Trophoblast cell (in vitro differentiated cells and primary cell): ENCODE data around the gene MSRB1.
A peak's percentile ranks its signal among the peaks of the same experiment; 100 is the strongest.

Experiments
- DNase-seq, 2 donors: peaks; one replicate each; pipeline ENCODE4 v3.0.0-alpha.2; 2016
- H2AFZ ChIP-seq: 2 replicates; pipeline ENCODE4 v1.6.1; 2013; ENCODE audit warnings: low read length, moderate library complexity, mild to moderate bottlenecking; ENCODE audit not compliant: insufficient read depth, poor library complexity
- H2AK5ac ChIP-seq: 2 replicates; pipeline ENCODE4 v1.6.1; 2013; ENCODE audit warnings: mild to moderate bottlenecking, low read length
- H2BK120ac ChIP-seq: 2 replicates; pipeline ENCODE4 v1.6.1; 2013; ENCODE audit warnings: low read length, mild to moderate bottlenecking, moderate library complexity; ENCODE audit not compliant: insufficient read depth, poor library complexity
- H2BK12ac ChIP-seq: 2 replicates; pipeline ENCODE4 v1.6.1; 2013; ENCODE audit warnings: mild to moderate bottlenecking, low read length, moderate library complexity
- H2BK5ac ChIP-seq: 2 replicates; pipeline ENCODE4 v1.6.1; 2013; ENCODE audit warnings: low read length, low read depth, moderate library complexity, mild to moderate bottlenecking; ENCODE audit not compliant: poor library complexity
- H3K14ac ChIP-seq: 2 replicates; pipeline ENCODE4 v1.6.1; 2013; ENCODE audit warnings: mild to moderate bottlenecking, low read length
- H3K18ac ChIP-seq: 2 replicates; pipeline ENCODE4 v1.6.1; 2013; ENCODE audit warnings: mild to moderate bottlenecking, low read length
- H3K23ac ChIP-seq: 2 replicates; pipeline ENCODE4 v1.6.1; 2013; ENCODE audit warnings: low read length
- H3K27ac ChIP-seq: 2 replicates; pipeline ENCODE4 v1.5.1; 2013; ENCODE audit warnings: low read depth, mild to moderate bottlenecking, inconsistent platforms, low read length, moderate library complexity
- H3K27me3 ChIP-seq: 2 replicates; pipeline ENCODE4 v1.6.1; 2013; ENCODE audit warnings: inconsistent platforms, mild to moderate bottlenecking, low read length, moderate library complexity; ENCODE audit not compliant: insufficient read depth
- H3K36me3 ChIP-seq, 2 experiments: 1 replicate in 1 of 2; 2 replicates in 1 of 2; pipeline ENCODE4 v1.6.1; 2013; ENCODE audit warnings: low read length in 2 of 2, mild to moderate bottlenecking in 2 of 2, moderate library complexity in 1 of 2; ENCODE audit not compliant: insufficient read depth in 2 of 2, control insufficient read depth in 1 of 2
- H3K4ac ChIP-seq: 2 replicates; pipeline ENCODE4 v1.6.1; 2013; ENCODE audit warnings: low read depth, mild to moderate bottlenecking, low read length, moderate library complexity
- H3K4me1 ChIP-seq, 2 experiments: 1 replicate in 1 of 2; 2 replicates in 1 of 2; pipeline ENCODE4 v1.6.1; 2013; ENCODE audit warnings: low read length in 2 of 2, mild to moderate bottlenecking in 2 of 2, moderate library complexity in 1 of 2; ENCODE audit not compliant: insufficient read depth in 2 of 2, control insufficient read depth in 1 of 2
- H3K4me2 ChIP-seq: 2 replicates; pipeline ENCODE4 v1.6.1; 2013; ENCODE audit warnings: inconsistent platforms, mild to moderate bottlenecking, low read length, moderate library complexity
- H3K4me3 ChIP-seq: 2 replicates; pipeline ENCODE4 v1.5.1; 2013; ENCODE audit warnings: mild to moderate bottlenecking, low read depth, low read length, inconsistent platforms
- H3K79me1 ChIP-seq: one replicate; pipeline ENCODE4 v1.6.1; 2013; ENCODE audit warnings: low read length
- H3K79me2 ChIP-seq: 2 replicates; pipeline ENCODE4 v1.6.1; 2013; ENCODE audit warnings: low read length, mild to moderate bottlenecking; ENCODE audit not compliant: control insufficient read depth, insufficient read depth, poor library complexity
- H3K9ac ChIP-seq: 2 replicates; pipeline ENCODE4 v1.6.1; 2013; ENCODE audit warnings: mild to moderate bottlenecking, low read length
- H3K9me3 ChIP-seq: 2 replicates; pipeline ENCODE4 v1.6.1; 2013; ENCODE audit warnings: low read depth, mild to moderate bottlenecking, control low read depth, inconsistent platforms, low read length; ENCODE audit not compliant: insufficient read depth
- H4K12ac ChIP-seq: 2 replicates; pipeline ENCODE4 v1.6.1; 2013; ENCODE audit warnings: low read depth, mild to moderate bottlenecking, low read length, moderate library complexity
- H4K8ac ChIP-seq: 2 replicates; pipeline ENCODE4 v1.6.1; 2013; ENCODE audit warnings: low read depth, mild to moderate bottlenecking, low read length, moderate library complexity
- H4K91ac ChIP-seq: one replicate; pipeline ENCODE4 v1.6.1; 2013; ENCODE audit warnings: low read depth, mild to moderate bottlenecking, low read length, moderate library complexity
- WGBS: extraction: QIAGEN DNeasy Blood & Tissue Kit; methylation state at CpG from one replicate; pipeline ENCODE4 v1.1.7; 2013; ENCODE audit warnings: missing lambda C conversion rate; ENCODE audit not compliant: insufficient read length, insufficient coverage; ENCODE audit errors: extremely low coverage; 5-methylcytosine and 5-hydroxymethylcytosine counted together

The MSRB1 gene

GRCh38 chr16:1966460-1966859, 23.5 kb upstream of the MSRB1 start, which contains the start of gene RNF151:
TSS of gene RNF151 (plus strand) at chr16:1966856. CDS start at chr16:1966882, 26 bp downstream.
- H3K36me3 ChIP-seq, result peaks cover 23 to 24% of the 10 kb centered on the region in 2 experiments
- no peaks in the 10 kb centered on the region for H3K27me3 ChIP-seq
- no peak within 1 kb of the TSS for H2AK5ac ChIP-seq
- no peak within 1 kb of the TSS for H2AFZ ChIP-seq
- H3K23ac ChIP-seq, result no peak within 1 kb of the TSS
- H3K27ac ChIP-seq, result no peak within 1 kb of the TSS
- H4K12ac ChIP-seq, result no peak within 1 kb of the TSS
- peak within 1 kb of the TSS; percentile 90 for H3K4ac ChIP-seq
- H3K79me1 ChIP-seq, result peaks cover 8% of the 10 kb centered on the region
- H4K91ac ChIP-seq, result no peak within 1 kb of the TSS
- H2BK120ac ChIP-seq, result no peak within 1 kb of the TSS
- H3K79me2 ChIP-seq, result peaks cover 19% of the 10 kb centered on the region
- no peak for DNase-seq
- H3K14ac ChIP-seq, result no peak within 1 kb of the TSS
- peak within 1 kb of the TSS; percentile 97 for H3K4me3 ChIP-seq
- H3K18ac ChIP-seq, result no peak within 1 kb of the TSS
- H3K9ac ChIP-seq, result peak within 1 kb of the TSS; percentile 100
- H2BK12ac ChIP-seq, result no peak within 1 kb of the TSS
- H4K8ac ChIP-seq, result no peak within 1 kb of the TSS
- no peaks in the 10 kb centered on the region for H3K9me3 ChIP-seq
- no peak within 1 kb of the TSS for H2BK5ac ChIP-seq
- H3K4me2 ChIP-seq, result peak within 1 kb of the TSS; percentile 87
- WGBS, result no CpG with 5 or more reads among the region's 6 CpGs
- peaks cover 10 to 13% of the 10 kb centered on the region in 2 experiments for H3K4me1 ChIP-seq

DNA sequence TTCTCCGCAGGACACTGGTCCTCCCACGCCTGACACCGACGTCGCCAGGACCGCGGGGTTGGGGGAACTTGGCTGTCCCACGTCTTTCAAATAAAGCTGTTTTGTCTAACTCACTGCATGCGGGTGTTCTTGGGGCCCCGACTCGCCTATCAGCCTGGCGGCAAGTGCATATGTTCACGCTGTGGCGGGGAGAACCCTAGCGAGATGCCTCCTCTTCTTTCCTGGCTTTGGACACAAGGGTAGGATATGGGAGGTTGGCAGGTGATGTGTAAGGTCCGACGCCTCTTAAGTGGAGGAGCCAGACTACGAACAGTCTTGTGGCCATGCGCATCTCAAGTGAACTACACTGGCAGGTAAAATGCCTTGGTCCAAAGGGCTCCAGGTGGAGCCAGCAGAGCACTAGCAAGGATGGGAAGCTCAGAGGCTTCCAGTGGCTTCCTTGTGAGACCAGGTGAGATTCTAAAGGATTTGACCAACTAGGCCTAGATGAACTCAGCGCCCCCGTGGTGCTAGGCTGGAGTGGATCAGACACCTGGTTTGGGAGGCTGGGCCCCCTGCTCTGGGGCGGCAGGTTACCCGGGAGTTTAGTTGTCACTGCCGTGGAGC, 22.5 kb upstream of the MSRB1 start:
- peak overlapping the region; percentile 58 for H3K27ac ChIP-seq
- H3K4me1 ChIP-seq, result peaks cover 6 to 11% of the 10 kb centered on the region in 2 experiments
- H3K18ac ChIP-seq, result peak overlapping the region; percentile 98
- WGBS, result no CpG with 5 or more reads among the region's 24 CpGs
- peak overlapping the region; percentile 90 for H3K4ac ChIP-seq
- peak overlapping the region; percentile 87 for H3K4me2 ChIP-seq
- peak overlapping the region; percentile 80 for H2BK5ac ChIP-seq
- H2BK120ac ChIP-seq, result peak overlapping the region; percentile 53
- H2AK5ac ChIP-seq, result peak overlapping the region; percentile 11
- H3K79me2 ChIP-seq, result peaks cover 19% of the 10 kb centered on the region
- H3K79me1 ChIP-seq, result peaks cover 7% of the 10 kb centered on the region
- H3K4me3 ChIP-seq, result peak overlapping the region; percentile 97
- peak overlapping the region; percentile 45 for H4K12ac ChIP-seq
- peaks cover 23 to 28% of the 10 kb centered on the region in 2 experiments for H3K36me3 ChIP-seq
- no peaks in the 10 kb centered on the region for H3K27me3 ChIP-seq
- no peak overlapping the region for H2BK12ac ChIP-seq
- H3K9me3 ChIP-seq, result no peaks in the 10 kb centered on the region
- H3K14ac ChIP-seq, result peak overlapping the region; percentile 90
- H2AFZ ChIP-seq, result peak overlapping the region; percentile 28
- peak overlapping the region; percentile 95 for H4K8ac ChIP-seq
- H3K23ac ChIP-seq, result no peak overlapping the region
- H3K9ac ChIP-seq, result peak overlapping the region; percentile 100
- H4K91ac ChIP-seq, result peak overlapping the region; percentile 93
- DNase-seq, result peak in 1 of 2 donors; percentile 22

DNA sequence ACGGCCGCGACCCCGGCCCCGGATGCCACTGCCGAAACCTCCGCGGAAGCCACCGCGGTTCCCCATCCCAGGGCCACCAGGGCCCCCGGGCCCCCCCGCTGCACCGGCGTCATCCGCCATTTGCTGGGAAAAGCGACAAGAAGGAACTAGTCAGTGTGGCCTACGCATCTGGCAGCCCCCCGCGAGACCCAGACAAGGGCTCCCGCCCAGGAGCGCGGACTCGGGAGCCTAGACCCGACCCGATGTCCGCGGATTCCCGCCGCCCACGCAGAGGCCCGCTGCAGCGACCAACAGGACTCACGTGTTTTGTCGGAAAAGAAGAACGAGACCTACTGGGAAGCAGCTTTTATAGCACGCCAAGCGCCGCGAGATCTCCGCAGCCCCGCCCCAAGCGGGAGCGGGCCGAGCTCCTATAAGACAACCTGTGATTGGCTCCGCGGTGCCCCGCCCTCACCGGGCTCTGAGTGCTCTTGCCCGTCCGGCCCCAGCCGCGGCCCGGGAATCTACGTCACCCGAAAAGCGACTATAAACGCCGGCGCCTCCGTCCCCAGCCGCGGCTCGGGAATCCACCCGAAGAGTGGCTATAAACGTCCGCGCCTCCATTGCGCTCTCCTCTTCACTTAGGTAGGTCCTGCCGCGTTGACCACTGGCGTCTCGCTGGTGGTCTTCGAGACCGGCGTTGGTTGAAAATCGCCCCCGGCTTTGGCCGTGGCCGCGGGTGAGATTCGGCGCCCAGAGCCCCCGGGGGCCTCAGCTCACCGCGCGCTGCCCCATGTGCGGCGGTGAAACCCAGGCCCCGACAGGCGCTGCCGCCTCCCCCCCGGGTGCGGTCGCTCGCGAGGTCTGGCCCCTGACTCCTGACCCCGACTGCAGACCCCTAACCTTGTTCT, 21.8 kb upstream of the MSRB1 start, which contains the start of gene RPS2:
Gene RPS2 (minus strand): TSS at position 321 of the 890 bp plus-strand sequence. CDS start 201 bp downstream, at position 120.
- peak within 1 kb of the TSS; percentile 90 for H3K14ac ChIP-seq
- peak within 1 kb of the TSS; percentile 28 for H2AFZ ChIP-seq
- peaks cover 6 to 13% of the 10 kb centered on the region in 2 experiments for H3K4me1 ChIP-seq
- peak within 1 kb of the TSS; percentile 98 for H3K18ac ChIP-seq
- H2BK5ac ChIP-seq, result peak within 1 kb of the TSS; percentile 80
- peaks cover 23 to 28% of the 10 kb centered on the region in 2 experiments for H3K36me3 ChIP-seq
- H4K12ac ChIP-seq, result peak within 1 kb of the TSS; percentile 52
- H4K91ac ChIP-seq, result peak within 1 kb of the TSS; percentile 93
- H3K79me1 ChIP-seq, result peaks cover 8% of the 10 kb centered on the region
- peak within 1 kb of the TSS; percentile 73 for H2AK5ac ChIP-seq
- peak within 1 kb of the TSS; percentile 94 for H3K4me2 ChIP-seq
- peak within 1 kb of the TSS; percentile 80 for H3K27ac ChIP-seq
- H3K9ac ChIP-seq, result peak within 1 kb of the TSS; percentile 100
- DNase-seq, result peak; percentile 99 to 100
- H3K79me2 ChIP-seq, result peaks cover 21% of the 10 kb centered on the region
- H4K8ac ChIP-seq, result peak within 1 kb of the TSS; percentile 95
- peak within 1 kb of the TSS; percentile 53 for H2BK120ac ChIP-seq
- H2BK12ac ChIP-seq, result no peak within 1 kb of the TSS
- H3K4me3 ChIP-seq, result peak within 1 kb of the TSS; percentile 97
- H3K9me3 ChIP-seq, result no peaks in the 10 kb centered on the region
- WGBS, result no CpG with 5 or more reads among the region's 97 CpGs
- no peak within 1 kb of the TSS for H3K23ac ChIP-seq
- H3K27me3 ChIP-seq, result no peaks in the 10 kb centered on the region
- H3K4ac ChIP-seq, result peak within 1 kb of the TSS; percentile 90

GRCh38 chr16:1963806-1964505, 21.0 kb upstream of the MSRB1 start:
- peak; percentile 22 to 65 for DNase-seq
- Histone ChIP-seq H2AK5ac (no peak overlapping the region), H4K8ac (no peak overlapping the region), H3K27ac (peak overlapping the region; percentile 80), H2BK12ac (no peak overlapping the region), H2AFZ (no peak overlapping the region), H3K18ac (no peak overlapping the region), H3K23ac (no peak overlapping the region), H2BK5ac (no peak overlapping the region), H3K4me1 (peaks cover 6 to 15% of the 10 kb centered on the region in 2 experiments), H3K9ac (peak overlapping the region; percentile 62), H4K91ac (peak overlapping the region; percentile 69), H3K9me3 (no peaks in the 10 kb centered on the region), H4K12ac (no peak overlapping the region), H3K4me2 (peak overlapping the region; percentile 94), H3K4me3 (peak overlapping the region; percentile 93), H3K36me3 (peaks cover 23 to 28% of the 10 kb centered on the region in 2 experiments), H3K79me1 (peaks cover 14% of the 10 kb centered on the region), H3K27me3 (no peaks in the 10 kb centered on the region), H3K14ac (peak overlapping the region; percentile 47), H3K4ac (peak overlapping the region; percentile 87), H3K79me2 (peaks cover 25% of the 10 kb centered on the region), H2BK120ac (no peak overlapping the region)
- WGBS, result no CpG with 5 or more reads among the region's 44 CpGs
